ENCODE results near the gene ADGRV1.

The ADGRV1 gene

DNA sequence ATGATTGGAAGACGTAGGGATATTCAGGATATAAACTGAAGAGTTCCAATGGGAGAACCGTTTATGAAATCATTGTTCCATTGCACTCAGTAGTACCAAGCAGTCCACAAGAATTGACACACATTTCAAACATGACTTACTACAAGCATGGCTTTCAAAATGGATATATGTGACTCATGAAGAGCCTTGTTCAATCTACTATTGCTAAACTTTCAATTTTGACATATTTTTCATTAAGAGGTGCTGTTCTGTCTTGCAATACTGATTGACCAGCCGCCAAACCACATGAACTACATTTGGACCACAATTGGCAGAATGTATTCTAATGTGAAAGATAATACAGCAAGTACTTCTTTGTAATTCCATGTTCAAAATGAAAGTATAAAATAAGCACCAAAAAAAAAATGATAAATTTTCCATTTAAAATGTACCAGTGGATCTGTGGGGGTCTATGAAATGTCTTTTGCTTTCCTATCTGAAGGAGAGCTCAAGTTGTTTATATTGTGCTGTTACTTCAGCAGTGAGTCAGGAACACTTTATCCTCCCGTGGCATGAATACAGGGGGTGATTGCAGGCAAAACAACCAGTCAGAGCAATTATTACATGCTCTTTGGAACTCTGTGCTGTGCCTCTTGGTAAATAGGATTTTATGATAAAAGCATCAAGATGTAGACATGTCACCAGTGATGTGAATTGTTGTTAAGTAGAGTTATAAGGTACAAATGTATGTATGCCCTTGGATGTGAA lies 458.5 kb downstream of the ADGRV1 start:
- Histone ChIP-seq H3K9ac (ENCODE audit: low read length) (no peak overlapping the region), H3K36me3 (ENCODE audit: control insufficient read depth, insufficient read depth, low read length) (no peaks in the 10 kb centered on the region), H3K4me1 (ENCODE audit: control insufficient read depth, insufficient read depth, low read length) (peaks cover 28% of the 10 kb centered on the region), H3K4me3 (ENCODE audit: low read length) (no peak overlapping the region), H3K9me3 (ENCODE audit: control insufficient read depth, low read length) (no peaks in the 10 kb centered on the region), H3K27me3 (ENCODE audit: control insufficient read depth, insufficient read depth, low read length) (no peaks in the 10 kb centered on the region)

DNA sequence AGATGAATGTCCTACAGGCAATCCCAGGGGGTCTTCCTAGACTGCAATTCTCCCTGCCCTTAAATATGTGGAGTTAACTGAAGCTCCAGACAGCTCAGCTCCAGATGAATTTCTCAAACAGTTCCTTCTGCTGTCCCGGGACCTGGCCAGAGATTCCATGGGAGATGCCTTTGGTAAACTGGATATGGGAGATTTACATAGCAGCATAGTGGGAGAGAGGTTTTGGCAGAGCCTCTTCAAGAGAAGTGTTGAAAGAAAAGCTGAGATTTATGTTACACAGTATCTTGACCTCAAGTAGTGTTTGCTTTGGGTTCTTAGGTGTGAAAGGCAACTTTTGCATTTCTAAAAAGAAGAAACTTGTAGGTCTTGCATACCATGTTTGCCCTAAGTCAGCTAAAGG lies 459.6 kb downstream of the ADGRV1 start:
- Histone ChIP-seq H3K9me3 (ENCODE audit: control insufficient read depth, low read length) (no peaks in the 10 kb centered on the region), H3K27me3 (ENCODE audit: control insufficient read depth, insufficient read depth, low read length) (no peaks in the 10 kb centered on the region), H3K36me3 (ENCODE audit: control insufficient read depth, insufficient read depth, low read length) (no peaks in the 10 kb centered on the region), H3K9ac (ENCODE audit: low read length) (no peak overlapping the region), H3K4me3 (ENCODE audit: low read length) (no peak overlapping the region), H3K4me1 (ENCODE audit: control insufficient read depth, insufficient read depth, low read length) (peaks cover 37% of the 10 kb centered on the region)

DNA sequence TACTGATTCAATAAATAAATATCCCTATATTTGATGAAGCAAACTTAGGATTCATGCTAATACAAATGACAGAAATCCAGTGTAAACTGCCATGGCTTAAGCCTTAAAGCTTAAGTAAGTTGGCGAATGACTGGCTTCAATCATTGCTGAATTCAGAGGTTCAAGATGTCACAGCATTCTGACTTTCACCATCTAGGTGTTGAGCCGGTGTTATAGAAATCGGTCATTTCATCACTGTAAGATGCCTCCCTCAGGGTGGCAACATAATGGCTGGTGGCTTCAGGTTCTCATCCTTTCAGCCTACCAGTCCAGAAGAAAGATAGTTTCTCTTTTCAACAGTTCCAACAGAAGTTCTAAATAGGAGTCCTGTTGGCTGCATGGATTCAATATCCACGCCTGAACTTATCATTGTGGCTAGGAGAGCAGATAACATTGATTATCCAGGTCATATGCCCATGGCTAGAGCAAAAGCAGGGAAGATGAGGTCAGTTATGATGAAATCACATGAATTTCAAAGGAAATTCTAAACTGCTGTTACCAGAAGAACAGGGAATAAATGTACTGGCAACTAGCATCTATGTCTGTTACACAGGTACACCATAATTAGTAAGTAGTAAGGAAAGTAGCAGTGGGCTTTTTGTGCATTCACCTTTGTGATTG lies 460.2 kb downstream of the ADGRV1 start:
- Histone ChIP-seq H3K9ac (ENCODE audit: low read length) (no peak overlapping the region), H3K27me3 (ENCODE audit: control insufficient read depth, insufficient read depth, low read length) (no peaks in the 10 kb centered on the region), H3K4me1 (ENCODE audit: control insufficient read depth, insufficient read depth, low read length) (peaks cover 43% of the 10 kb centered on the region), H3K36me3 (ENCODE audit: control insufficient read depth, insufficient read depth, low read length) (no peaks in the 10 kb centered on the region), H3K4me3 (ENCODE audit: low read length) (no peak overlapping the region), H3K9me3 (ENCODE audit: control insufficient read depth, low read length) (no peaks in the 10 kb centered on the region)

DNA sequence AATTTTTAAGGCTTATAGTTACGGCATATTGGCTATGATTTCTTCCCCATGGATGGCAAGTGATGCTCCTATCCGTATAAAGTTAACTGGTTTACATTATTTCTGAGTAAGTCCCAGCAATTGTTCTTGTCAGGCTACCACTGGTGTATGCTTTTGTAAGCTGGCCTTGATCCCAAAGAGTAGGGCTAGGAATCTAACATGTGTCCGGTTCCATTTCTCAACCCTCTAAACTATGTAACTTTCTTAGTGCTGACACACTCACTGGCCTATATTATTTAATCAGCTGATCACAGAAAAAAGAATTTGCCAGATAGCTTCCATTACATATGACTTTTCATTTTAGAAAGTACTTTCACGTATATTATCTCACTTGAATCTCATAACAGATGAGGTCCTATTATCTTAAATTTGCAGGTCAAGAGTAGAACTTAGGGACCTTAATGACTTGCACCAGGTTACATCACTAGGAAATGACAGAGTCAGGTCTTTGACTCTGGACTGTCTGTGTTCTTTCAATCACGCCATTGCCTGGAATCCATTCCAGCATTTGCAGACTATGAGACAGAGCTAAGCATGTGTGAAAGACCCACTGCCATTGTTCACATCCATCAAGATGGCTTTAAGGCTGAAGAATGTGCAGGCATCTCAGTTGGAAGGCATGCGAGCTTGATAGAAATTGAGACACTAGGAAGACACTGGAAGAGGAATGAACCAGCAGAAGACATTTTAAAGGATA lies 461.6 kb downstream of the ADGRV1 start:
- Histone ChIP-seq H3K9me3 (ENCODE audit: control insufficient read depth, low read length) (no peaks in the 10 kb centered on the region), H3K4me1 (ENCODE audit: control insufficient read depth, insufficient read depth, low read length) (peaks cover 53% of the 10 kb centered on the region), H3K36me3 (ENCODE audit: control insufficient read depth, insufficient read depth, low read length) (no peaks in the 10 kb centered on the region), H3K4me3 (ENCODE audit: low read length) (no peak overlapping the region), H3K27me3 (ENCODE audit: control insufficient read depth, insufficient read depth, low read length) (no peaks in the 10 kb centered on the region), H3K9ac (ENCODE audit: low read length) (no peak overlapping the region)

DNA sequence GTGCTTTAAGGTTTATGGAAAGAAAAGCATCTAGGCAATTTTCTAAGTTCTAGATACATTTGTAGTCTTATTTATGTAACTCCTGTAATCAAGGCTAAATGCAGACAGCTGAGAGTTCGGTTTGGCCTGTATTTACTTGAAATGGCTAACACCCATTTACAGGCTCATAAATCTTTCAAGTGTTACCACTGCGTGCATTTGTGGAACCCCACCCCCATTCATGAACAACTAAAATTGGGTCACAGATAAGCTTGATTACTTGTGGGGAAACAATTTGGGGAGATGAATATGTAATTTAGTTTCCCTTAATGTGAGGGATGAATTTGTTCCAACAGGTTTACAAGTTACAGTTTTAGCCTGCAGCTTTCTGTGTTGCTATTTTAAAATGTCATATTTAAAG lies 463.9 kb downstream of the ADGRV1 start:
- H3K36me3 ChIP-seq (ENCODE audit: control insufficient read depth, insufficient read depth, low read length), result no peaks in the 10 kb centered on the region
- H3K9me3 ChIP-seq (ENCODE audit: control insufficient read depth, low read length), result no peaks in the 10 kb centered on the region
- H3K9ac ChIP-seq (ENCODE audit: low read length), result no peak overlapping the region
- peaks cover 68% of the 10 kb centered on the region for H3K4me1 ChIP-seq (ENCODE audit: control insufficient read depth, insufficient read depth, low read length)
- H3K4me3 ChIP-seq (ENCODE audit: low read length), result no peak overlapping the region
- no peaks in the 10 kb centered on the region for H3K27me3 ChIP-seq (ENCODE audit: control insufficient read depth, insufficient read depth, low read length)

DNA sequence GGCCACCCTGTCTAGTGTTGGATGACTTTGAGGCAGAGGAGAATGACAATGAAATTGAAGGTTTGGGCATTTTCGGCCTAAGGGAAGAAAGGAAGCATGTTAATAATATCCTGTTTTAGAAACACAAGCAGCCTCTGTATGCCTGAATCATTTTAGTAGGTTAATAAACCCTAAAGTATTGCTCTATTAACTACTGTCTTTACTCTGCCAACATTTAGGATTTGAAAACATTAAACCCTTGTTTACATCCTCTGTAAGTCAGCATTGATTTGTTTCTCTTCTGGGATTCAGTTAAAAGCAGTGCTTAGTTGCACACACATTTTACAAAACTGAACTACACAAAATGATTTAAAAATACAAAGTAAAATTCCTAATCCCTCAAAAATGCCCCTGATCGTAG lies 465.6 kb downstream of the ADGRV1 start:
- Histone ChIP-seq H3K36me3 (ENCODE audit: control insufficient read depth, insufficient read depth, low read length) (no peaks in the 10 kb centered on the region), H3K4me3 (ENCODE audit: low read length) (no peak overlapping the region), H3K9me3 (ENCODE audit: control insufficient read depth, low read length) (no peaks in the 10 kb centered on the region), H3K27me3 (ENCODE audit: control insufficient read depth, insufficient read depth, low read length) (no peaks in the 10 kb centered on the region), H3K4me1 (ENCODE audit: control insufficient read depth, insufficient read depth, low read length) (peaks cover 69% of the 10 kb centered on the region), H3K9ac (ENCODE audit: low read length) (no peak overlapping the region)

DNA sequence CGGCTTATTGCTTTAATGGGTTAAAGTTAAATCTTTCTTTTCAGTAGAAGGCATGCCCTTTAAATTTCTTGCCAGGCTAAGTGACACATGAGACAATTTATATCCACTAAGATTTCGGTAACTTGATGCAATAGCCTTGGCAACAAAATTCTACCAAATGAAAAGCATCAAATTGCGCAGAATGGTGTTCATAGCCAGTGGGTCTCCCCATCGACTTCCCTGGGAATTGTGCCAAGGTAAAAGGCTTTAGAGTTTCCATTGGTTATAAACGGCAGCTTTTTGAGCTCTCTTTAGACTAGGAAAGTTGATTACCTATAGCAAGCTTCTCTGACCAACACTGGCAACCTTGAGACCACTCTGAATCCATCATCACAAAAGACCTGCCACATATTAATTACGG lies 466.1 kb downstream of the ADGRV1 start:
- Histone ChIP-seq H3K9ac (ENCODE audit: low read length) (no peak overlapping the region), H3K4me3 (ENCODE audit: low read length) (no peak overlapping the region), H3K36me3 (ENCODE audit: control insufficient read depth, insufficient read depth, low read length) (no peaks in the 10 kb centered on the region), H3K4me1 (ENCODE audit: control insufficient read depth, insufficient read depth, low read length) (peaks cover 69% of the 10 kb centered on the region), H3K27me3 (ENCODE audit: control insufficient read depth, insufficient read depth, low read length) (no peaks in the 10 kb centered on the region), H3K9me3 (ENCODE audit: control insufficient read depth, low read length) (no peaks in the 10 kb centered on the region)

DNA sequence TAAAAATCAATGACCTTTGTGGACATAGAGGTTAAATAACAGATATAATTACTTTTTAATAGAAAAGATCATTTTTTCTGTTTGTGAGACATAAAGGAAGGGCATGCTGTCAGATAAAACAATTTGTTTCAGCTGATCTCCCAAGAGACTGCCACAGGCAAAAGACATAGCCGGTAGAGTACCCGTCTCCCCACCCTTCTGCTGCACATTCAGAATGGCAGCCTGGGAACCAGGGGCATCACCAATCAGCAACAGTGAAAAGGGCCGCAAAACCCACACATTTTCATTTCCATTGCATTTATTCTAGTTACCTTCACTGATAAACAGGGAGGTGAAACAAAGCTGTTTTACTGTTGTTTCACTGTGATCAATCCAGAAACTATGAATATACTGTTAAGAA lies 466.9 kb downstream of the ADGRV1 start:
- Histone ChIP-seq H3K9me3 (ENCODE audit: control insufficient read depth, low read length) (no peaks in the 10 kb centered on the region), H3K27me3 (ENCODE audit: control insufficient read depth, insufficient read depth, low read length) (no peaks in the 10 kb centered on the region), H3K4me3 (ENCODE audit: low read length) (no peak overlapping the region), H3K9ac (ENCODE audit: low read length) (no peak overlapping the region), H3K36me3 (ENCODE audit: control insufficient read depth, insufficient read depth, low read length) (no peaks in the 10 kb centered on the region), H3K4me1 (ENCODE audit: control insufficient read depth, insufficient read depth, low read length) (peaks cover 69% of the 10 kb centered on the region)

DNA sequence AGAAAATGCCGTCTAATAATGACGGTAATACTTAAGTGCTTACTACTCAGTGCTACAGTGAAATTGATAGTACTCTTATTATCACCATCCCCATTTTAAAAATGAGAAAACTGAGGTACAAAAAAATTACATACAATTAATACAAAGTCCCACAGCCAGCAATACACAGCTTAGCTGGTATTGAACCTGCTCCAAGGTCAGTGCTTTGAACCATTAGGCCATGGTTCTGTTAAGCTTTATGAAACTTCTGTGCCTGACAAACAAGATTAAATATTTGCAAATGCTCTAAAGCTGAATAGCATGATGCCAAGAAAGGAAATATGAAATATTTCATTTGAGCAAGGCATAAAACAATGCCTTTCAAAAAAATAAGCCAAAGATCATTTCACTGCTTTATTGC lies 467.4 kb downstream of the ADGRV1 start:
- H3K4me1 ChIP-seq (ENCODE audit: control insufficient read depth, insufficient read depth, low read length), result peaks cover 69% of the 10 kb centered on the region
- no peaks in the 10 kb centered on the region for H3K36me3 ChIP-seq (ENCODE audit: control insufficient read depth, insufficient read depth, low read length)
- no peak overlapping the region for H3K9ac ChIP-seq (ENCODE audit: low read length)
- no peaks in the 10 kb centered on the region for H3K9me3 ChIP-seq (ENCODE audit: control insufficient read depth, low read length)
- no peak overlapping the region for H3K4me3 ChIP-seq (ENCODE audit: low read length)
- H3K27me3 ChIP-seq (ENCODE audit: control insufficient read depth, insufficient read depth, low read length), result no peaks in the 10 kb centered on the region

DNA sequence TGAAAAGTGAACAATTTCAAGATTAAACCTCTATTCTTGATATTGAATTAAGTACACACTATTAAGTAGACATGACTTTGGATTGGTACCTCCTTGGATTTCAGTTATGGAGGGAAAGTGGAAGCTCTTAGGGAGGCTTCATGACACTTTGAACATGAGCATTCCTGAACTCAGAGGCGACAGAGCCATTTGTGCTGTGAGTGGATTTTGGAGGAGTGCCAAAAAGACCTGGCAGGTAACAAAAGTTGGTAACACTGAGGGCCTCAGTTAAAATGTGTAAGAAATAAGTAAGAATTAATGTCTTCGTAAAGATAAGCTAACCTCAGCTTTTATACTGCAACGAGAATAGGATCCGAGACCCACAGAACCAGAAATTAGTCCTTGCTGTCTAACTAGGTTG lies 467.9 kb downstream of the ADGRV1 start:
- Histone ChIP-seq H3K4me1 (ENCODE audit: control insufficient read depth, insufficient read depth, low read length) (peaks cover 72% of the 10 kb centered on the region), H3K27me3 (ENCODE audit: control insufficient read depth, insufficient read depth, low read length) (no peaks in the 10 kb centered on the region), H3K9ac (ENCODE audit: low read length) (no peak overlapping the region), H3K4me3 (ENCODE audit: low read length) (no peak overlapping the region), H3K9me3 (ENCODE audit: control insufficient read depth, low read length) (no peaks in the 10 kb centered on the region), H3K36me3 (ENCODE audit: control insufficient read depth, insufficient read depth, low read length) (no peaks in the 10 kb centered on the region)

DNA sequence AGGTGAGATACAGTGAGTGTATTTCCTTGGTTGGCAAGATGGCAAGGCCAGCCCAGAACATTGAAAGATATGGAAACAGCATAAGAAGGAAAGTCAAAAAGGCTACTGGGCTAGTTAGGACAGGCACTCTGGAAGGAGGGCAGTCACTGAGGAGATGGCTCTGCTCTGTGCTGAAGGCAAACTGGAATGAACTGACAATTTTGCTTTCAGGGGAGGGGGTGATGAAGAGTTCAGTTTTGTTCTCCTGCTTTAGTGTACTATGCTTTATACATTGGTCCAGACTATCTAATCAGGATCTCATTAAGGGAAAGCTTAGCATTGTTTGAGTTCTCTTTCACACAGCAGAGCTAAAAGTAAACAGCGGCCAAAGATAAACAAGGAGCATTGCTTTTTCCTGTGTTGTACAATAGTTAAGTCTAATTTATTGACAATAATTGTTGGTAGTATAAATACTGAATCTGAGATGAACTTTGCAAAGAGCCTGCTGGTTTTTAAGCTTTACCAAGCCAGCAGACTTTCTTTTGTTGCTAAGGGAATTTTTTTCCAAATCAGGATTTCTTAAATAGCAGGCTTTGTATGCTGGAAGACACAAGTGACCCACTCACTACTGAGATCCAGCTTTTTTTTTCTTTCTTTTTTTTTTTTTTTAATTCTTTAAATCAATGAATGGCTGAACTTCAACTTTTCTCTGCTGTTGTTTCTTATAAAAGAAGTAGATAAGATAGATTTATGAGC lies 469.0 kb downstream of the ADGRV1 start:
- H3K9ac ChIP-seq (ENCODE audit: low read length), result no peak overlapping the region
- H3K36me3 ChIP-seq (ENCODE audit: control insufficient read depth, insufficient read depth, low read length), result no peaks in the 10 kb centered on the region
- no peaks in the 10 kb centered on the region for H3K9me3 ChIP-seq (ENCODE audit: control insufficient read depth, low read length)
- H3K4me1 ChIP-seq (ENCODE audit: control insufficient read depth, insufficient read depth, low read length), result peaks cover 61% of the 10 kb centered on the region
- no peaks in the 10 kb centered on the region for H3K27me3 ChIP-seq (ENCODE audit: control insufficient read depth, insufficient read depth, low read length)
- no peak overlapping the region for H3K4me3 ChIP-seq (ENCODE audit: low read length)

DNA sequence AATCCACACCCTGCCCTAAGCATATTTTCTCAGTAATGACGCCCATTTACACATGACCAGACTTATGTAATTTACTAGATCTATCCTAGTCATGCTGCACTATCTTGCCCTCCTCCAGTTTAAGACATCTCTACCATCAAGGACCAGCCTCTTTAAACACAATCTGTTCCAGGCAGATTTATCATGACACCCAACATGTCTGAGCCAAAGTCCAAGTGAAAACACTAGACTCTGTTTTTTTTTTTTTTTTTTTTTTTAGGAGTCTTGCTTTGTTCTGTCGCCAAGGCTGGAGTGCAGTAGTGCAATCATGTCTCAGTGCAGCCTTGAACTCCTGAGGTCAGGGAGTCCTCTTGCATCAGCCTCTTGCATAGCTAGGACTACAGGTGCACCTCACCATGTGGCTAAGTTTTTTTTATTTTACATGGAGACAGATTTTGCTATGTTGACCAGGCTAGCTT lies 469.9 kb downstream of the ADGRV1 start:
- H3K9ac ChIP-seq (ENCODE audit: low read length), result no peak overlapping the region
- H3K36me3 ChIP-seq (ENCODE audit: control insufficient read depth, insufficient read depth, low read length), result no peaks in the 10 kb centered on the region
- H3K9me3 ChIP-seq (ENCODE audit: control insufficient read depth, low read length), result no peaks in the 10 kb centered on the region
- H3K4me3 ChIP-seq (ENCODE audit: low read length), result no peak overlapping the region
- no peaks in the 10 kb centered on the region for H3K27me3 ChIP-seq (ENCODE audit: control insufficient read depth, insufficient read depth, low read length)
- H3K4me1 ChIP-seq (ENCODE audit: control insufficient read depth, insufficient read depth, low read length), result peaks cover 53% of the 10 kb centered on the region
